Gastroesophageal sphincter (tissue), 4 donors: ENCODE data around the gene TFF1. TPM values are rescaled to one million over a fixed set of nuclear protein-coding genes. Genes with fewer than 3 reads are reported as not detected.

Source experiments
- ATAC-seq: fragments of 150-250 bp; one replicate; pipeline ENCODE4 v1.9.1; 2016; ENCODE audit warnings: mild to moderate bottlenecking, moderate library complexity
- H3K27ac ChIP-seq, 4 donors: fragments of 200-600 bp; sonication (generic) in 3 of 4; 1 replicate in 3 of 4; 2 replicates in 1 of 4; pipeline ENCODE4 v1.5.1; 2016 to 2019
- H3K27me3 ChIP-seq: fragments of 200-600 bp; sonication (generic); one replicate; pipeline ENCODE4 v1.5.1; 2019
- H3K36me3 ChIP-seq, 2 donors: fragments of 200-600 bp; sonication (generic); one replicate each; pipeline ENCODE4 v1.5.1; 2019; ENCODE audit warnings: control low read depth in 1 of 2
- H3K4me1 ChIP-seq, 3 donors: fragments of 200-600 bp; sonication (generic); 1 replicate in 2 of 3; 2 replicates in 1 of 3; pipeline ENCODE4 v1.5.1; 2016 to 2019; ENCODE audit warnings: control low read depth in 2 of 3
- H3K4me3 ChIP-seq, 2 donors: fragments of 200-600 bp; sonication (generic); one replicate each; pipeline ENCODE4 v1.5.1; 2019; ENCODE audit warnings: mild to moderate bottlenecking in 1 of 2, moderate library complexity in 1 of 2
- H3K9me3 ChIP-seq, 3 donors: fragments of 200-600 bp; sonication (generic); one replicate each; pipeline ENCODE4 v1.5.1; 2017 to 2019; ENCODE audit warnings: control low read depth in 2 of 3
- EP300 ChIP-seq: sonication (generic); formaldehyde crosslinking; IDR thresholded peaks from one replicate; pipeline ENCODE4 v1.6.1; 2017; ENCODE audit warnings: antibody characterized with exemption, mild to moderate bottlenecking
- POLR2A ChIP-seq, 2 donors: fragments of 450-650 bp; IDR thresholded peaks; one replicate each; pipeline ENCODE4 v1.6.1; 2017; ENCODE audit warnings: antibody characterized with exemption in 2 of 2, mild to moderate bottlenecking in 2 of 2, moderate library complexity in 1 of 2
- POLR2AphosphoS5 ChIP-seq: sonication (generic); formaldehyde crosslinking; IDR thresholded peaks from one replicate; pipeline ENCODE4 v1.6.1; 2017; ENCODE audit warnings: antibody characterized with exemption
- WGBS, 2 donors: methylation state at CpG; one replicate each; pipeline ENCODE4 v1.1.5; 2018; ENCODE audit warnings: low coverage in 1 of 2; 5-methylcytosine and 5-hydroxymethylcytosine counted together
- total RNA-seq, 4 donors: library from RNA; depleted of rRNA; stranded (reverse); fragments of >200 nt; gene quantifications; one replicate each; pipeline ENCODE4 v1.1.0, GENCODE V29; 2016
- TF ChIP-seq, protein P1 (sequence below), 4 experiments: fragments of 200-600 bp in 2 of 4; fragments of 450-650 bp in 2 of 4; sonication (generic) in 1 of 4; IDR thresholded peaks; one replicate each; pipeline ENCODE4 v1.5.1; 2017 to 2019; ENCODE audit warnings: antibody characterized with exemption in 4 of 4, mild to moderate bottlenecking in 2 of 4, moderate library complexity in 2 of 4

The TFF1 gene
- total RNA-seq, 4 donors from 2014 or later, result not detected

GRCh38 chr21:42357307-42357706, 9.0 kb downstream of the TFF1 start:
- ATAC-seq, result no peak
- H3K4me3 ChIP-seq, result no peak overlapping the region
- no peaks in the 10 kb centered on the region for H3K36me3 ChIP-seq
- H3K4me1 ChIP-seq, result no peaks in the 10 kb centered on the region
- no peak overlapping the region for H3K27ac ChIP-seq
- peaks cover 0 to 51% (median 0%) of the 10 kb centered on the region in 3 donors for H3K9me3 ChIP-seq
- no peak for TF ChIP-seq EP300
- no peak for TF ChIP-seq POLR2AphosphoS5
- TF ChIP-seq, protein P1, sequence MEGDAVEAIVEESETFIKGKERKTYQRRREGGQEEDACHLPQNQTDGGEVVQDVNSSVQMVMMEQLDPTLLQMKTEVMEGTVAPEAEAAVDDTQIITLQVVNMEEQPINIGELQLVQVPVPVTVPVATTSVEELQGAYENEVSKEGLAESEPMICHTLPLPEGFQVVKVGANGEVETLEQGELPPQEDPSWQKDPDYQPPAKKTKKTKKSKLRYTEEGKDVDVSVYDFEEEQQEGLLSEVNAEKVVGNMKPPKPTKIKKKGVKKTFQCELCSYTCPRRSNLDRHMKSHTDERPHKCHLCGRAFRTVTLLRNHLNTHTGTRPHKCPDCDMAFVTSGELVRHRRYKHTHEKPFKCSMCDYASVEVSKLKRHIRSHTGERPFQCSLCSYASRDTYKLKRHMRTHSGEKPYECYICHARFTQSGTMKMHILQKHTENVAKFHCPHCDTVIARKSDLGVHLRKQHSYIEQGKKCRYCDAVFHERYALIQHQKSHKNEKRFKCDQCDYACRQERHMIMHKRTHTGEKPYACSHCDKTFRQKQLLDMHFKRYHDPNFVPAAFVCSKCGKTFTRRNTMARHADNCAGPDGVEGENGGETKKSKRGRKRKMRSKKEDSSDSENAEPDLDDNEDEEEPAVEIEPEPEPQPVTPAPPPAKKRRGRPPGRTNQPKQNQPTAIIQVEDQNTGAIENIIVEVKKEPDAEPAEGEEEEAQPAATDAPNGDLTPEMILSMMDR (IDR thresholded peaks at IDR 0.05), result no peak
- no peak for TF ChIP-seq POLR2A (IDR thresholded peaks at IDR 0.05)
- WGBS, 2 donors, result 57 to 66% methylated on average over 2 to 3 of the region's 3 CpGs
- H3K27me3 ChIP-seq, result peaks cover 70% of the 10 kb centered on the region

- Histone ChIP-seq H3K4me3 (no peak overlapping the region), H3K9me3 (peaks cover 0 to 51% (median 0%) of the 10 kb centered on the region in 3 donors), H3K27ac (no peak overlapping the region), H3K27me3 (peaks cover 64% of the 10 kb centered on the region), H3K4me1 (no peaks in the 10 kb centered on the region), H3K36me3 (no peaks in the 10 kb centered on the region)
- 33 to 45% methylated on average over 5 of the region's 6 CpGs for WGBS, 2 donors
- TF ChIP-seq, protein P1 (IDR thresholded peaks at IDR 0.05), result no peak
- TF ChIP-seq POLR2AphosphoS5, result no peak
- no peak for TF ChIP-seq EP300
- TF ChIP-seq POLR2A (IDR thresholded peaks at IDR 0.05), result no peak
- ATAC-seq, result no peak
These were observed 9.7 kb downstream of the TFF1 start for GRCh38 chr21:42356650-42357049.

DNA sequence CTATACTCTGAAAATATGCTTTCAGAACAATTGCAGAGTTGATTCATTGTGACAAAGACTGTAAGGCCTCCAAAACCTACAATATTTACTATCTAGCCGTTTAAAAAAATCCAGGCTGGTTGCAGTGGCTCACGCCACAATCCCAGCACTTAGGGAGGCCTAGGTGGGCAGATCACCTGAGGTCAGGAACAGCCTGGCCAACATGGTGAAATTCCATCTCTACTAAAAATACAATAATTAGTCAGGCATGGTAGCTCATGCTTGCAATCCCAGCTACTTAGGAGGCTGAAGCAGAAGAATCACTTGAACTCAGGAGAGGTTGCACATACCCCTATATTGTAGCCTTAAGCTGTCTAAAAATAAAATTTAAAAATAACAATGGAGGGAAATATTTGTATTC, 10.3 kb downstream of the TFF1 start:
- Histone ChIP-seq H3K9me3 (peaks cover 0 to 51% (median 0%) of the 10 kb centered on the region in 3 donors), H3K36me3 (no peaks in the 10 kb centered on the region), H3K27ac (no peak overlapping the region), H3K4me1 (no peaks in the 10 kb centered on the region), H3K27me3 (peaks cover 59% of the 10 kb centered on the region), H3K4me3 (no peak overlapping the region)
- TF ChIP-seq, protein P1 (IDR thresholded peaks at IDR 0.05), result no peak
- TF ChIP-seq POLR2A (IDR thresholded peaks at IDR 0.05), result no peak
- ATAC-seq, result no peak
- 95% methylated on average over 2 of the region's 2 CpGs for WGBS, 2 donors

DNA sequence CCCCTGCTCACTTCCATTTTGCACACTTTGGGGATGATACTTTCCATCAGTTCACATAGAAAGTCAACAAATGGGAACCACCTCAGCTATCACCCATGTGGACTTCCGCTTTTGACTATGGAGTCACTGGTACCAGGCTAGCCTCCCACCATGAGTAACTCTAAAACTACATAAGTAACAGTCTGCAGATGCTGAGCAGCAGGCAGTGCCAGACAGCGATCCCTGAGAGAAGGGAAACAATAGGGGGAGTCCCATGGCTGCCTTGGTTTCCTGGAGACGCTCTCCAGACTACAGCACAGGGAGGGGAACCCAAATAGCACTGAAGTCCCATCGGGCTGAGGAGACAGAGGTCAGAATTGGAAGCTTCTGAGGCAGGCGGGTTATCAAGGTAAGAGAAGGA, 12.7 kb downstream of the TFF1 start:
- ATAC-seq, result no peak
- TF ChIP-seq EP300, result no peak
- TF ChIP-seq, protein P1 (IDR thresholded peaks at IDR 0.05), result no peak
- no peak for TF ChIP-seq POLR2AphosphoS5
- no peak for TF ChIP-seq POLR2A (IDR thresholded peaks at IDR 0.05)

DNA sequence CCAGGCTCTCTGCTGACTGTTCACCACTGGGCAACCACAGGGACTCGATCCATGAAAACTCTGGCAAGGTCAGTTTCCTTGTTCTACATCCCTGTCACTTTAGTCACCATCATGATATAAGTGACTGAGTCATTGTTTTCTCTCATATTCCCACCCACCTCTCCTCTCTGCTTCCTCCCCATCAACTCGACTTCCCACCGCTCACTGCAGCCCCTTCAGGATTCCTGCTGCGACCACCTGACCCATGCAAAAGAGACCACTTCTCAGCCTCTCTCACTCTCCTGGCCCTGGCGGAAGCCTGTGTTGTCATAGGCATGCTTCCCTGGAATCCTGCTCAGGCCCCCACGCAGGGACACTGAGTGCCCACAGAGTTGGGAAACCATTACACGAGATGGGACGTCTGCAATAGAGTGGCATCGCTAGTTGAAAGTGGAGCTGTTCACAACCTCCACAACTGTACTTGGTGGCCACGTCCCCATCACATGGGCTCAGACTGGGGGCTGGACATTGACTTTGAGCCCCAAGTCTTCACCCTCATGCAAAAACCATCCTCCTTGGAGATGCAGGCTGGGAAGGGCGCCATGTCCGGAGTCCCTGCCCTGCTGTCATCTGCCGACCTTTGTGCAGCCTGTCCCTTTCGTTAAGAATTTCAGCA, 13.8 kb downstream of the TFF1 start:
- Histone ChIP-seq H3K4me3 (no peak overlapping the region), H3K27ac (no peak overlapping the region), H3K36me3 (no peaks in the 10 kb centered on the region), H3K9me3 (peaks cover 0 to 38% (median 0%) of the 10 kb centered on the region in 3 donors), H3K4me1 (no peaks in the 10 kb centered on the region), H3K27me3 (peaks cover 48% of the 10 kb centered on the region)
- TF ChIP-seq POLR2A (IDR thresholded peaks at IDR 0.05), result no peak
- no peak for TF ChIP-seq POLR2AphosphoS5
- no peak for TF ChIP-seq EP300
- WGBS, 2 donors, result 89 to 91% methylated on average over 6 to 9 of the region's 14 CpGs
- ATAC-seq, result no peak

More for the DNA sequence above, 12.7 kb downstream of the TFF1 start:
- no peak overlapping the region for H3K4me3 ChIP-seq
- no peak overlapping the region for H3K27ac ChIP-seq
- H3K27me3 ChIP-seq, result peaks cover 48% of the 10 kb centered on the region
- WGBS, 2 donors, result 82 to 93% methylated on average over 2 to 4 of the region's 5 CpGs
- H3K4me1 ChIP-seq, result no peaks in the 10 kb centered on the region
- H3K36me3 ChIP-seq, result no peaks in the 10 kb centered on the region
- H3K9me3 ChIP-seq, result peaks cover 0 to 38% (median 0%) of the 10 kb centered on the region in 3 donors
